A673 (cell line): Measurements from ENCODE around the gene GADD45GIP1. TPM values are rescaled to one million over a fixed set of nuclear protein-coding genes. Genes with fewer than 3 reads are reported as not detected.
A peak's percentile ranks its signal among the peaks of the same experiment; 100 is the strongest.

Source experiments
- BruUV-seq: library from RNA; stranded (reverse); fragments of 400-500 nt; replicated peaks from 2 replicates; lab custom pipeline; 2021; lab: Mats Ljungman, UMichigan
- CTCF ChIA-PET: fragments of 300-600 bp; sonication (Branson Sonifier 250); formaldehyde crosslinking; loops from one replicate; lab custom pipeline; 2022; ENCODE audit warnings: antibody characterized with exemption; lab: Charles Lee
- POLR2A ChIA-PET: fragments of 300-600 bp; sonication (Branson Sonifier 250); formaldehyde crosslinking; loops from one replicate; lab custom pipeline; 2022; ENCODE audit warnings: antibody characterized with exemption; ENCODE audit not compliant: low non-redundant PET; lab: Charles Lee
- DNase-seq: peaks from one replicate; pipeline ENCODE4 v3.0.0-alpha.2; 2015; ENCODE audit warnings: low spot score
- H3K27ac ChIP-seq: fragments of 200-600 bp; sonication (generic); 2 replicates; pipeline ENCODE4 v1.5.1; 2016; ENCODE audit warnings: mixed run types, low read depth, mild to moderate bottlenecking, mixed read lengths, antibody characterized with exemption, low read length; ENCODE audit not compliant: poor library complexity, severe bottlenecking
- H3K27me3 ChIP-seq: fragments of 200-600 bp; sonication (generic); replicated peaks from 2 replicates; pipeline ENCODE4 v1.6.1; 2017; ENCODE audit warnings: mixed run types, low read depth, mild to moderate bottlenecking, mixed read lengths, antibody characterized with exemption, low read length; ENCODE audit not compliant: insufficient read depth, poor library complexity
- H3K36me3 ChIP-seq: fragments of 200-600 bp; sonication (generic); 2 replicates; pipeline ENCODE4 v1.6.1; 2016; ENCODE audit warnings: mixed run types, mild to moderate bottlenecking, mixed read lengths, antibody characterized with exemption, low read length; ENCODE audit not compliant: insufficient read depth, poor library complexity, severe bottlenecking
- H3K4me1 ChIP-seq: fragments of 200-600 bp; sonication (generic); 2 replicates; pipeline ENCODE4 v1.6.1; 2017; ENCODE audit warnings: mixed run types, mild to moderate bottlenecking, mixed read lengths, antibody characterized with exemption, low read length; ENCODE audit not compliant: insufficient read depth, poor library complexity, severe bottlenecking
- H3K4me3 ChIP-seq: fragments of 200-600 bp; sonication (generic); 2 replicates; pipeline ENCODE4 v1.5.1; 2016; ENCODE audit warnings: low read depth, mixed run types, mild to moderate bottlenecking, mixed read lengths, low read length; ENCODE audit not compliant: poor library complexity, severe bottlenecking
- H3K9me3 ChIP-seq: fragments of 200-600 bp; sonication (generic); 2 replicates; pipeline ENCODE4 v1.6.1; 2016; ENCODE audit warnings: mixed run types, low read depth, mild to moderate bottlenecking, mixed read lengths, antibody characterized with exemption, low read length; ENCODE audit not compliant: poor library complexity, severe bottlenecking
- CTCF ChIP-seq: fragments of 300-800, 200-600 bp; sonication (generic); conservative IDR thresholded peaks from 2 replicates; pipeline ENCODE4 v1.5.1; 2017; ENCODE audit warnings: low read depth, mild to moderate bottlenecking, antibody characterized with exemption, low read length, moderate library complexity, mixed read lengths
- EZH2 ChIP-seq: fragments of 200-600 bp; sonication (generic); IDR thresholded peaks from 2 replicates; pipeline ENCODE4 v1.6.1; 2017; ENCODE audit warnings: borderline replicate concordance, low read depth, mild to moderate bottlenecking, mixed read lengths, antibody characterized with exemption, low read length; ENCODE audit not compliant: poor library complexity, severe bottlenecking
- intact Hi-C: fragments of 100-400 bp; cut with micrococcal nuclease; formaldehyde crosslinking; loops from one replicate; pipeline ENCODE4 v1.10.0; 2022; ENCODE audit not compliant: unreplicated experiment
- total RNA-seq: library from RNA; stranded (reverse); gene quantifications from 2 replicates; pipeline ENCODE4 v1.2.3, GENCODE V29; 2021

Gene GADD45GIP1
- total RNA-seq, 1 experiment from 2014 or later = 67.5 TPM

- BruUV-seq = no TSS peak
- intact Hi-C loops = no loop called here
- CTCF ChIA-PET = no interaction called here
- H3K27ac ChIP-seq = peak overlapping the region; percentile 97
- no peak overlapping the region for H3K4me3 ChIP-seq
- DNase-seq = no peak
- H3K27me3 ChIP-seq = no peaks in the 10 kb centered on the region
- peaks cover 33% of the 10 kb centered on the region for H3K4me1 ChIP-seq
- POLR2A ChIA-PET = interaction anchor here (0.6 to 0.7 kb wide), 2 partner anchors 242 to 828 kb away, joined by 14 read pairs; no protein-coding TSS in a partner anchor
- TF ChIP-seq CTCF (no peak), EZH2 (no peak)
- peaks cover 83% of the 10 kb centered on the region for H3K36me3 ChIP-seq
- H3K9me3 ChIP-seq = no peaks in the 10 kb centered on the region
Observed at GRCh38 chr19:12944104-12944674, 12.8 kb downstream of the GADD45GIP1 start.

- DNase-seq = no peak
- H3K27me3 ChIP-seq = no peaks in the 10 kb centered on the region
- peak overlapping the region; percentile 46 for H3K27ac ChIP-seq
- CTCF ChIA-PET = interaction anchor here (0.6 kb wide), 1 partner anchor 29 kb away, joined by 6 read pairs; no protein-coding TSS in a partner anchor
- POLR2A ChIA-PET = interaction anchor here (0.6 to 0.7 kb wide), 2 partner anchors 241 to 828 kb away, joined by 14 read pairs; no protein-coding TSS in a partner anchor
- no TSS peak for BruUV-seq
- peaks cover 33% of the 10 kb centered on the region for H3K4me1 ChIP-seq
- peaks cover 80% of the 10 kb centered on the region for H3K36me3 ChIP-seq
- H3K4me3 ChIP-seq = no peak overlapping the region
- no peaks in the 10 kb centered on the region for H3K9me3 ChIP-seq
- intact Hi-C loops = no loop called here
- TF ChIP-seq EZH2 (no peak), CTCF (no peak)
Observed at GRCh38 chr19:12943437-12944044, 13.5 kb downstream of the GADD45GIP1 start.

- peaks cover 32% of the 10 kb centered on the region for H3K4me1 ChIP-seq
- H3K27ac ChIP-seq = peak overlapping the region; percentile 48
- H3K27me3 ChIP-seq = no peaks in the 10 kb centered on the region
- intact Hi-C loops = no loop called here
- peaks cover 66% of the 10 kb centered on the region for H3K36me3 ChIP-seq
- CTCF ChIA-PET = no interaction called here
- POLR2A ChIA-PET = no interaction called here
- TF ChIP-seq EZH2 = no peak
- no peak for TF ChIP-seq CTCF
- no TSS peak for BruUV-seq
- peak overlapping the region; percentile 91 for H3K4me3 ChIP-seq
- no peak for DNase-seq
- H3K9me3 ChIP-seq = no peaks in the 10 kb centered on the region
Observed at GRCh38 chr19:12940897-12941296, 16.1 kb downstream of the GADD45GIP1 start.
